SK-N-MC (cell line): Measurements from ENCODE around the gene SCYL2.

Source experiments
- EZH2 ChIP-seq: fragments of 200-600 bp; sonication (generic); IDR thresholded peaks from one replicate; pipeline ENCODE4 v1.6.1; 2017; ENCODE audit warnings: antibody characterized with exemption
- FOXP2 ChIP-seq: optimal IDR thresholded peaks from 2 replicates; pipeline ENCODE3; 2011; ENCODE audit warnings: mild to moderate bottlenecking, moderate library complexity; ENCODE audit not compliant: insufficient read depth; ENCODE audit errors: extremely low read length, control extremely low read depth
- POLR2AphosphoS5 ChIP-seq: IDR thresholded peaks from 2 replicates; pipeline ENCODE4 v1.6.1; 2012; ENCODE audit warnings: mild to moderate bottlenecking, low read depth, low read length, borderline replicate concordance

GRCh38 chr12:100290016-100290415 is 23.0 kb downstream of the SCYL2 start:
- TF ChIP-seq POLR2AphosphoS5 (no peak), EZH2 (no peak), FOXP2 (no peak)
